K562 (cell line): ENCODE data around the gene KIF20A. TPM values are rescaled to one million over a fixed set of nuclear protein-coding genes. Genes with fewer than 3 reads are reported as not detected.

Experiments used
- ATAC-seq: fragments of 200-7000 bp; cut with Tn5 transposase; 3 replicates; pipeline ENCODE4 v1.9.1; 2020; ENCODE audit warnings: moderate library complexity
- BruUV-seq: library from RNA; stranded (reverse); fragments of 400-500 nt; replicated peaks from 2 replicates; lab custom pipeline; 2021; lab: Mats Ljungman, UMichigan
- CTCF ChIA-PET: fragments of 300-600 bp; formaldehyde crosslinking; extraction: SDS; loops from one replicate; lab custom pipeline; 2021; ENCODE audit warnings: low intra/inter-chr PET ratio; lab: Yijun Ruan, JAX
- POLR2A ChIA-PET: fragments of 300-600, 350-650 bp; sonication (Branson Sonifier 250); formaldehyde crosslinking; extraction: SDS; loops from one replicate; lab custom pipeline; 2021; ENCODE audit warnings: antibody characterized with exemption, inconsistent platforms; lab: Yijun Ruan, JAX
- DNase-seq, 4 experiments: peaks; one replicate each; pipeline versions ENCODE4 v3.0.0 to v3.0.0-alpha.2; 2011 to 2018; ENCODE audit warnings: low spot score in 3 of 4, mixed read lengths in 3 of 4; ENCODE audit errors: extremely low read depth in 1 of 4
- FAIRE-seq: peaks from 2 replicates; lab custom pipeline; 2011; peaks lifted over from hg19 to GRCh38; lab: Jason Lieb, UNC
- H2AFZ ChIP-seq: 2 replicates; pipeline ENCODE4 v1.6.0; 2011; ENCODE audit warnings: low read depth, low read length, control low read depth, inconsistent platforms
- H3K27ac ChIP-seq: fragments of 200-600 bp; 3 replicates; pipeline ENCODE4 v1.8.0; 2011; ENCODE audit warnings: low read depth, mild to moderate bottlenecking, control low read depth, inconsistent platforms, low read length, moderate library complexity, mixed read lengths; ENCODE audit errors: extremely low read depth
- H3K27me3 ChIP-seq, 2 experiments: fragments of 300-600 bp in 1 of 2; 2 replicates in 1 of 2; 3 replicates in 1 of 2; pipeline versions ENCODE4 v1.6.0 to v1.8.0; 2011; ENCODE audit warnings: inconsistent platforms in 2 of 2, low read length in 2 of 2, mild to moderate bottlenecking in 1 of 2, mixed read lengths in 1 of 2, moderate library complexity in 1 of 2; ENCODE audit not compliant: control insufficient read depth in 2 of 2, insufficient read depth in 2 of 2
- H3K36me3 ChIP-seq: fragments of 300-600 bp; 3 replicates; pipeline ENCODE4 v1.8.0; 2011; ENCODE audit warnings: mild to moderate bottlenecking, low read length, inconsistent platforms; ENCODE audit not compliant: control insufficient read depth, insufficient read depth
- H3K4me1 ChIP-seq, 2 experiments: fragments of 200-600 bp in 1 of 2; replicated peaks in 1 of 2; 2 replicates in 1 of 2; 3 replicates in 1 of 2; pipeline versions ENCODE4 v1.5.1 to v1.8.0; 2011; ENCODE audit warnings: inconsistent platforms in 2 of 2, low read length in 2 of 2, mild to moderate bottlenecking in 1 of 2, mixed read lengths in 1 of 2, moderate library complexity in 1 of 2; ENCODE audit not compliant: control insufficient read depth in 2 of 2, insufficient read depth in 2 of 2
- H3K4me2 ChIP-seq: 2 replicates; pipeline ENCODE4 v1.6.1; 2011; ENCODE audit warnings: low read length, control low read depth, inconsistent platforms, mixed read lengths; ENCODE audit not compliant: insufficient read depth
- H3K4me3 ChIP-seq: fragments of 200-600 bp; sonication (generic), shearing (Covaris generic); 2 replicates; pipeline ENCODE4 v1.5.1; 2016; ENCODE audit warnings: control low read depth, inconsistent platforms
- H3K79me2 ChIP-seq: fragments of 200-600 bp; 3 replicates; pipeline ENCODE4 v1.8.0; 2011; ENCODE audit warnings: low read length, inconsistent platforms; ENCODE audit not compliant: control insufficient read depth, insufficient read depth
- H3K9ac ChIP-seq, 2 experiments: 2 replicates each; pipeline versions ENCODE4 v1.6.0 to v1.6.1; 2011; ENCODE audit warnings: low read depth in 2 of 2, low read length in 2 of 2, control low read depth in 1 of 2, inconsistent platforms in 1 of 2, mild to moderate bottlenecking in 1 of 2, mixed read lengths in 1 of 2; ENCODE audit not compliant: insufficient read depth in 1 of 2
- H3K9me1 ChIP-seq: one replicate; pipeline ENCODE4 v1.6.0; 2011; ENCODE audit warnings: inconsistent platforms, mild to moderate bottlenecking, low read length, moderate library complexity; ENCODE audit not compliant: control insufficient read depth, insufficient read depth
- H3K9me3 ChIP-seq: replicated peaks from 2 replicates; pipeline ENCODE4 v1.5.1; 2011; ENCODE audit warnings: low read depth, low read length, inconsistent platforms; ENCODE audit not compliant: control insufficient read depth, insufficient read depth
- H4K20me1 ChIP-seq: replicated peaks from 2 replicates; pipeline ENCODE4 v1.6.1; 2011; ENCODE audit warnings: low read length, inconsistent platforms, mixed read lengths; ENCODE audit not compliant: control insufficient read depth, insufficient read depth
- ELF2 ChIP-seq: fragments of 250-450 bp; sonication (Bioruptor Pico); IDR thresholded peaks from 2 replicates; pipeline ENCODE4 v1.5.0; 2021; ENCODE audit warnings: mild to moderate bottlenecking
- GATAD2A ChIP-seq: fragments of 450-650 bp; IDR thresholded peaks from 2 replicates; pipeline ENCODE4 v1.6.1; 2017
- MEF2A ChIP-seq: IDR thresholded peaks from 2 replicates; pipeline ENCODE4 v1.6.1; 2011; ENCODE audit warnings: low read depth, mild to moderate bottlenecking, low read length, moderate library complexity; ENCODE audit not compliant: control insufficient read depth
- POLR2AphosphoS2 ChIP-seq: IDR thresholded peaks from 2 replicates; pipeline ENCODE4 v1.6.1; 2012; ENCODE audit warnings: low read length, improper control_type of control experiment
- RB1 ChIP-seq: fragments of 450-650 bp; IDR thresholded peaks from 2 replicates; pipeline ENCODE4 v1.6.1; 2017; ENCODE audit warnings: low read depth, mild to moderate bottlenecking
- RFX1 ChIP-seq: fragments of 450-650 bp; IDR thresholded peaks from 2 replicates; pipeline ENCODE4 v1.6.1; 2016; ENCODE audit warnings: mild to moderate bottlenecking, moderate library complexity
- SMAD4 ChIP-seq: fragments of 250-450 bp; sonication (Bioruptor Pico); conservative IDR thresholded peaks from 2 replicates; pipeline ENCODE4 v1.8.0; 2021; ENCODE audit warnings: inconsistent platforms, mild to moderate bottlenecking, moderate library complexity
- TAF7 ChIP-seq: fragments of 450-650 bp; IDR thresholded peaks from 2 replicates; pipeline ENCODE4 v1.6.1; 2016; ENCODE audit warnings: missing genetic modification characterization, missing compliant biosample characterization
- TARDBP ChIP-seq: fragments of 450-650 bp; IDR thresholded peaks from 2 replicates; pipeline ENCODE4 v1.6.1; 2016
- ZNF583 ChIP-seq: fragments of 250-450 bp; sonication (Bioruptor Pico); IDR thresholded peaks from 2 replicates; pipeline ENCODE4 v1.4.0; 2020
- ZNF778 ChIP-seq: fragments of 450-650 bp; formaldehyde crosslinking; IDR thresholded peaks from 2 replicates; pipeline ENCODE4 v1.4.0; 2020; ENCODE audit warnings: mild to moderate bottlenecking, moderate library complexity
- WGBS: fragments of 100-300 bp; shearing (Covaris generic); methylation state at CpG from one replicate; pipeline ENCODE4 v1.1.6; 2016; ENCODE audit warnings: low coverage, mixed read lengths; ENCODE audit not compliant: insufficient coverage; ENCODE audit errors: missing lambda C conversion rate; 5-methylcytosine and 5-hydroxymethylcytosine counted together
- in situ Hi-C: fragments of 300-500 bp; cut with MboI; formaldehyde crosslinking; loops from 4 replicates; pipeline ENCODE4 v1.15.0; 2018; ENCODE audit warnings: inconsistent platforms, mixed read lengths
- intact Hi-C: fragments of 100-400 bp; cut with micrococcal nuclease; formaldehyde crosslinking; loops from 2 replicates; pipeline ENCODE4 v1.14.2; 2022
- polyA plus RNA-seq, 8 experiments: library from polyadenylated mRNA; depleted of rRNA in 4 of 8; stranded (reverse) in 5 of 8; unstranded in 3 of 8; fragments of >200 nt; fragmentation: Nextera tagmentation in 2 of 8; fragmentation: Illumina TruSeq in 1 of 8; extraction: Ambion mirVana in 2 of 8; extraction: Trizol in 1 of 8; gene quantifications; 2 replicates each; pipeline versions ENCODE4 v1.2.1 to v1.2.3, GENCODE V29; 2011 to 2014; ENCODE audit warnings: inconsistent platforms in 1 of 8, missing spikeins in 1 of 8
- total RNA-seq, 7 experiments: library from RNA; depleted of rRNA in 6 of 7; stranded (reverse); fragments of >200 nt in 6 of 7; fragmentation: Illumina TruSeq in 2 of 7; extraction: Trizol in 2 of 7; gene quantifications; 2 replicates each; pipeline versions ENCODE4 v1.2.1 to v1.2.3, GENCODE V29; 2011 to 2021; ENCODE audit warnings: low replicate concordance in 1 of 7
- TF ChIP-seq, protein P1 (sequence below), 2 experiments: IDR thresholded peaks in 1 of 2; conservative IDR thresholded peaks in 1 of 2; 2 replicates each; pipeline ENCODE4 v1.6.1; 2016; ENCODE audit warnings: low read depth in 2 of 2, mild to moderate bottlenecking in 1 of 2, missing compliant biosample characterization in 1 of 2, missing genetic modification characterization in 1 of 2, moderate library complexity in 1 of 2
- TF ChIP-seq, protein P2 (sequence below): fragments of 250-450 bp; sonication (Bioruptor Pico); IDR thresholded peaks from 2 replicates; pipeline ENCODE4 v1.5.1; 2021; ENCODE audit warnings: mild to moderate bottlenecking
- TF ChIP-seq, protein P3 (sequence below), 3 experiments: IDR thresholded peaks in 2 of 3; conservative IDR thresholded peaks in 1 of 3; 2 replicates each; pipeline ENCODE4 v1.5.1; 2011 to 2012; ENCODE audit warnings: low read length in 3 of 3, mild to moderate bottlenecking in 3 of 3, control low read depth in 2 of 3, improper control_type of control experiment in 1 of 3, inconsistent platforms in 1 of 3, low read depth in 1 of 3, mixed read lengths in 1 of 3, moderate library complexity in 1 of 3; ENCODE audit not compliant: insufficient read depth in 2 of 3

KIF20A gene
- total and polyA plus RNA-seq, 9 of the 15 experiments (the other 6 are each of a cell fraction or from before 2014, with no cell fraction given): 36.8 to 61.2 (median 55.5) TPM

DNA sequence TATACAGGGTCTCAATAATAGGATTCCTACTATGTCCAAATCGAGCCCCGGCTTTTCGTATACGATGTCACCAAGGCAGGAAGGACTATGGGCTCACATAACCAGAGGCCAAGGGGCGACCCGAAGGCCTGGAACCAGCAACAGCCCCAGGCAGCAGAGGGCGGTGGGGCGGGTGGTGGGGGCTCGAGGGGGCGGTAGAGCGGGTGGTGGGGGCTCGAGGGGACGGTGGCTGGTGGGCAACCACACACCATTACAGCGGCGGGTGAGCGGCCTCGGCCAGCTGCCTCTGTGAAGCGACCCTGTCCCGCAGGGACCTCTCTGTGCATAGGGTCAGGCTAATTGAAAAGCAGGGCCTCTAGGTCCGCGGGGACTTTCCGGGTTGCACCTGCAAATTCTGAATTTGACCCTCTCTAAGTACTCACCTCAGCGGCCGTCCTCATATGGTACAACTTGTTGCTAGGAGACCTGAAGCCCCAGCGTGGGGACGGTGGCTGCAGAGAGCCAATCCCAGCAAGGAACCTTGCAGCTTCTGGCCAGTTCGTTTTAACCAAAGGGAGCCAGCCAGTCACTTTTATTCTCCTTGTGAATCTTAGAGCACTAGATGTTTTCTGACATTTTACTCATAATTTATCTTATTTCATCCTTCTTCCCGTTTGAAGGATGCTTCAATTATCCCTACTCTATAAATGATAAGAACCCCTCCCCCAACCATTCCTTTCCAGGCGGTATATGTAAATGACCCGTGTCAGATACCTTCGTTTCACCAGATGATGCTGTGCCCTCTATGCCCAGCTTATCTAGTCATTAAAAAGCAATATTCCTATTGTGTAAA lies 39.7 kb upstream of the KIF20A start, which contains the start of gene NME5 (continued):
- TF ChIP-seq RFX1 (peak; percentile 60), SMAD4 (CRISPR knock-in tag) (no peak), GATAD2A (no peak), TAF7 (no peak)

DNA sequence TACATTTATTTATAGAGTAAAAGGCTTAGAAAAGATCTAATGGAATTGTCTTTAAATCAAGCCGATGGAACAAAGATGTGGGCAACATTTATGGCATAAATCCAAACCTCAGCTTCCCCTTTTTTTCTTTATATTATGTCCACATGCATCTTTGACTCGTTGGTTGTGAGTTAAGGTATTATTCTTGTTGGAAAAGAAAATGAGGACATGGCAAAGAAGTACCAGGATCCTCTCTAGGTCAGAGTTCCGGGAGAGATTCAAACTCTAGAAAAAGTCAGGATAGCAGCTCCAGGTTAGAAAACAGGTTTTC lies 39.2 kb upstream of the KIF20A start:
- no peaks in the 10 kb centered on the region for H4K20me1 ChIP-seq
- no peaks in the 10 kb centered on the region for H3K9me3 ChIP-seq
- no peak overlapping the region for H3K27ac ChIP-seq
- no peaks in the 10 kb centered on the region for H3K4me1 ChIP-seq
- ATAC-seq (no peak), DNase-seq (no peak), FAIRE-seq (no peak)
- 3% methylated on average over 3 of the region's 3 CpGs for WGBS
- in situ Hi-C loops: loop anchor here (10.0 kb wide), 1 partner anchor 485 kb away; no protein-coding TSS in a partner anchor
- ChIA-PET CTCF (no interaction called here), POLR2A (interaction anchor here (0.7 to 1.4 kb wide), 2 partner anchors 9 to 39 kb away, joined by 4 read pairs; partner anchors contain the start of gene KIF20A)
- no peak overlapping the region for H3K9ac ChIP-seq
- peaks cover 18 to 27% of the 10 kb centered on the region in 2 experiments; a peak in 4 of 5 replicates for H3K27me3 ChIP-seq
- no peak overlapping the region for H2AFZ ChIP-seq
- no peaks in the 10 kb centered on the region for H3K36me3 ChIP-seq
- no TSS peak for BruUV-seq
- H3K4me3 ChIP-seq: no peak overlapping the region
- no peak overlapping the region for H3K4me2 ChIP-seq
- TF ChIP-seq RB1: no peak
- TF ChIP-seq POLR2AphosphoS2: no peak
- no peak for TF ChIP-seq TARDBP
- TF ChIP-seq, protein P1, sequence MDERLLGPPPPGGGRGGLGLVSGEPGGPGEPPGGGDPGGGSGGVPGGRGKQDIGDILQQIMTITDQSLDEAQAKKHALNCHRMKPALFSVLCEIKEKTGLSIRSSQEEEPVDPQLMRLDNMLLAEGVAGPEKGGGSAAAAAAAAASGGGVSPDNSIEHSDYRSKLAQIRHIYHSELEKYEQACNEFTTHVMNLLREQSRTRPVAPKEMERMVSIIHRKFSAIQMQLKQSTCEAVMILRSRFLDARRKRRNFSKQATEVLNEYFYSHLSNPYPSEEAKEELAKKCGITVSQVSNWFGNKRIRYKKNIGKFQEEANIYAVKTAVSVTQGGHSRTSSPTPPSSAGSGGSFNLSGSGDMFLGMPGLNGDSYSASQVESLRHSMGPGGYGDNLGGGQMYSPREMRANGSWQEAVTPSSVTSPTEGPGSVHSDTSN (CRISPR knock-in tag; IDR thresholded peaks at IDR 0.05; ENCODE audit: low read depth): no peak
- TF ChIP-seq, protein P1 (tag; conservative IDR thresholded peaks at IDR 0.05; ENCODE audit: low read depth): no peak
- TF ChIP-seq ZNF778 (CRISPR knock-in tag): no peak
- TF ChIP-seq ELF2: no peak
- no peak for TF ChIP-seq ZNF583 (CRISPR knock-in tag)
- TF ChIP-seq, protein P2, sequence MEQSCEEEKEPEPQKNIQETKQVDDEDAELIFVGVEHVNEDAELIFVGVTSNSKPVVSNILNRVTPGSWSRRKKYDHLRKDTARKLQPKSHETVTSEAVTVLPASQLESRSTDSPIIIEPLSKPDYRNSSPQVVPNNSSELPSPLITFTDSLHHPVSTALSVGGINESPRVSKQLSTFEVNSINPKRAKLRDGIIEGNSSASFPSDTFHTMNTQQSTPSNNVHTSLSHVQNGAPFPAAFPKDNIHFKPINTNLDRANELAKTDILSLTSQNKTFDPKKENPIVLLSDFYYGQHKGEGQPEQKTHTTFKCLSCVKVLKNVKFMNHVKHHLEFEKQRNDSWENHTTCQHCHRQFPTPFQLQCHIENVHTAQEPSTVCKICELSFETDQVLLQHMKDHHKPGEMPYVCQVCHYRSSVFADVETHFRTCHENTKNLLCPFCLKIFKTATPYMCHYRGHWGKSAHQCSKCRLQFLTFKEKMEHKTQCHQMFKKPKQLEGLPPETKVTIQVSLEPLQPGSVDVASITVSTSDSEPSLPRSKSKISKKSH (CRISPR knock-in tag): no peak
- TF ChIP-seq, protein P3, sequence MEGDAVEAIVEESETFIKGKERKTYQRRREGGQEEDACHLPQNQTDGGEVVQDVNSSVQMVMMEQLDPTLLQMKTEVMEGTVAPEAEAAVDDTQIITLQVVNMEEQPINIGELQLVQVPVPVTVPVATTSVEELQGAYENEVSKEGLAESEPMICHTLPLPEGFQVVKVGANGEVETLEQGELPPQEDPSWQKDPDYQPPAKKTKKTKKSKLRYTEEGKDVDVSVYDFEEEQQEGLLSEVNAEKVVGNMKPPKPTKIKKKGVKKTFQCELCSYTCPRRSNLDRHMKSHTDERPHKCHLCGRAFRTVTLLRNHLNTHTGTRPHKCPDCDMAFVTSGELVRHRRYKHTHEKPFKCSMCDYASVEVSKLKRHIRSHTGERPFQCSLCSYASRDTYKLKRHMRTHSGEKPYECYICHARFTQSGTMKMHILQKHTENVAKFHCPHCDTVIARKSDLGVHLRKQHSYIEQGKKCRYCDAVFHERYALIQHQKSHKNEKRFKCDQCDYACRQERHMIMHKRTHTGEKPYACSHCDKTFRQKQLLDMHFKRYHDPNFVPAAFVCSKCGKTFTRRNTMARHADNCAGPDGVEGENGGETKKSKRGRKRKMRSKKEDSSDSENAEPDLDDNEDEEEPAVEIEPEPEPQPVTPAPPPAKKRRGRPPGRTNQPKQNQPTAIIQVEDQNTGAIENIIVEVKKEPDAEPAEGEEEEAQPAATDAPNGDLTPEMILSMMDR (IDR thresholded peaks at IDR 0.05 in 2 of 3, conservative IDR thresholded peaks at IDR 0.05 in 1 of 3; ENCODE audit: insufficient read depth in 2 of 3, low read depth in 1 of 3, low read length in 3 of 3): no peak
- no peak for TF ChIP-seq MEF2A
- intact Hi-C loops: no loop called here
- H3K9me1 ChIP-seq: no peaks in the 10 kb centered on the region
- no peaks in the 10 kb centered on the region for H3K79me2 ChIP-seq
